CD4-positive, alpha-beta T cell (primary cell): ENCODE measurements around the gene RCOR2. TPM values are rescaled to one million over a fixed set of nuclear protein-coding genes. Genes with fewer than 3 reads are reported as not detected.

ENCODE experiments used
- ATAC-seq: fragments of 200-7000 bp; cut with Tn5 transposase; one replicate; pipeline ENCODE4 v1.10.0; 2022; ENCODE audit warnings: mild to moderate bottlenecking; ENCODE audit not compliant: poor library complexity
- CTCF ChIA-PET: fragments of 350-600 bp; sonication (Branson Sonifier 250); formaldehyde crosslinking; loops from one replicate; lab custom pipeline; 2021; ENCODE audit warnings: antibody characterized with exemption, inconsistent platforms; lab: Charles Lee
- POLR2A ChIA-PET: fragments of 350-600 bp; sonication (Branson Sonifier 250); formaldehyde crosslinking; loops from one replicate; lab custom pipeline; 2021; ENCODE audit warnings: antibody characterized with exemption, inconsistent platforms; lab: Charles Lee
- DNase-seq, 14 experiments: peaks; one replicate each; pipeline ENCODE4 v3.0.0-alpha.2; 2013 to 2020; ENCODE audit warnings: mixed read lengths in 2 of 14
- H3K27ac ChIP-seq, 2 donors: one replicate each; pipeline versions ENCODE4 v1.5.1 to v1.7.0; 2013; ENCODE audit warnings: low read length in 2 of 2, low read depth in 1 of 2, mild to moderate bottlenecking in 1 of 2
- H3K27me3 ChIP-seq, 2 experiments: 1 replicate in 1 of 2; 2 replicates in 1 of 2; pipeline versions ENCODE4 v1.6.1 to v1.7.0; 2013; ENCODE audit warnings: low read length in 2 of 2, control low read depth in 1 of 2, mild to moderate bottlenecking in 1 of 2, moderate library complexity in 1 of 2; ENCODE audit not compliant: insufficient read depth in 2 of 2, control insufficient read depth in 1 of 2
- H3K36me3 ChIP-seq: one replicate; pipeline ENCODE4 v1.6.1; 2013; ENCODE audit warnings: low read length, control low read depth; ENCODE audit not compliant: insufficient read depth
- H3K4me1 ChIP-seq: one replicate; pipeline ENCODE4 v1.6.1; 2013; ENCODE audit warnings: low read length, control low read depth; ENCODE audit not compliant: insufficient read depth
- H3K4me3 ChIP-seq: one replicate; pipeline ENCODE4 v1.5.1; 2013; ENCODE audit warnings: mild to moderate bottlenecking, low read length, moderate library complexity
- H3K9me3 ChIP-seq, 2 experiments: 1 replicate in 1 of 2; 2 replicates in 1 of 2; pipeline versions ENCODE4 v1.6.1 to v1.7.0; 2013; ENCODE audit warnings: low read length in 2 of 2, mild to moderate bottlenecking in 2 of 2, control low read depth in 1 of 2, moderate library complexity in 1 of 2; ENCODE audit not compliant: control insufficient read depth in 1 of 2, insufficient read depth in 1 of 2
- H3K27ac Mint-ChIP-seq: one replicate; pipeline ENCODE4 v1.8.0; 2020; ENCODE audit warnings: mixed read lengths
- H3K27me3 Mint-ChIP-seq: one replicate; pipeline ENCODE4 v1.8.0; 2021; ENCODE audit warnings: mixed read lengths
- H3K36me3 Mint-ChIP-seq: one replicate; pipeline ENCODE4 v1.8.0; 2021; ENCODE audit warnings: low read depth, mixed read lengths
- H3K4me1 Mint-ChIP-seq: one replicate; pipeline ENCODE4 v1.8.0; 2021; ENCODE audit warnings: low read depth, mixed read lengths
- H3K4me3 Mint-ChIP-seq: one replicate; pipeline ENCODE4 v1.8.0; 2020; ENCODE audit warnings: mild to moderate bottlenecking, mixed read lengths
- H3K9me3 Mint-ChIP-seq: one replicate; pipeline ENCODE4 v1.8.0; 2020; ENCODE audit warnings: mixed read lengths
- intact Hi-C, 2 experiments: fragments of 100-400 bp; cut with DNase I in 1 of 2; cut with micrococcal nuclease in 1 of 2; formaldehyde crosslinking; loops; one replicate each; pipeline versions ENCODE4 v1.15.1 to v1.9.0; 2023 to 2025; cut with DNase I, micrococcal nuclease
- total RNA-seq, 174 experiments: library from RNA in 2 of 174; stranded (reverse) in 2 of 174; gene quantifications; one replicate each; pipeline ENCODE4 v1.2.3 and lab custom pipeline; 2021 to 2026
- TF ChIP-seq, protein P1 (sequence below): fragments of 200-600 bp; IDR thresholded peaks from one replicate; pipeline ENCODE4 v1.8.0; 2022; ENCODE audit warnings: antibody characterized with exemption, mild to moderate bottlenecking

The RCOR2 gene
- total RNA-seq, 2 experiments from 2014 or later = not detected

DNA sequence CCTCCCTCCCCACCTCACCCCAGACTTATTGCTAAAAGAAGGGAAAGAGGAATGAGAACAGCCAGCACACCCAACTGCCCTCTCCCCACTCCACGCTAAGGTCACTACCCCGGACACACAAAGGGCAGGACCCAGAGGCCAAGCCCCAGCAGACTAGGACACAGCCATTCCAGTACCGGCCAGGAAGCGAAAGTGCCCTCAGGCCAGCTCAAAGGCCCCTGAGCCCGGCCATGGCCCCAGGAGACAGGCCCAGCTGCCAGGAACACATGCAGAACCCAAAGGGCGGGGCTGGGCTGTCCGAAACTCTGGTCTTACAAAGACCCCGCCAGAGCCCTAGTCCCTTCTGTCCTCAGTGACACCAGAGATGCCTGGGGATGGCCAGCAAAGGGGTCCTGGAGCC is 5.5 kb downstream of the RCOR2 start:
- DNase-seq (no peak), ATAC-seq (no peak)
- peaks cover 19% of the 10 kb centered on the region for H3K4me1 ChIP-seq
- POLR2A ChIA-PET = no interaction called here
- CTCF ChIA-PET = no interaction called here
- TF ChIP-seq, protein P1, sequence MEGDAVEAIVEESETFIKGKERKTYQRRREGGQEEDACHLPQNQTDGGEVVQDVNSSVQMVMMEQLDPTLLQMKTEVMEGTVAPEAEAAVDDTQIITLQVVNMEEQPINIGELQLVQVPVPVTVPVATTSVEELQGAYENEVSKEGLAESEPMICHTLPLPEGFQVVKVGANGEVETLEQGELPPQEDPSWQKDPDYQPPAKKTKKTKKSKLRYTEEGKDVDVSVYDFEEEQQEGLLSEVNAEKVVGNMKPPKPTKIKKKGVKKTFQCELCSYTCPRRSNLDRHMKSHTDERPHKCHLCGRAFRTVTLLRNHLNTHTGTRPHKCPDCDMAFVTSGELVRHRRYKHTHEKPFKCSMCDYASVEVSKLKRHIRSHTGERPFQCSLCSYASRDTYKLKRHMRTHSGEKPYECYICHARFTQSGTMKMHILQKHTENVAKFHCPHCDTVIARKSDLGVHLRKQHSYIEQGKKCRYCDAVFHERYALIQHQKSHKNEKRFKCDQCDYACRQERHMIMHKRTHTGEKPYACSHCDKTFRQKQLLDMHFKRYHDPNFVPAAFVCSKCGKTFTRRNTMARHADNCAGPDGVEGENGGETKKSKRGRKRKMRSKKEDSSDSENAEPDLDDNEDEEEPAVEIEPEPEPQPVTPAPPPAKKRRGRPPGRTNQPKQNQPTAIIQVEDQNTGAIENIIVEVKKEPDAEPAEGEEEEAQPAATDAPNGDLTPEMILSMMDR = no peak
- H3K4me1 Mint-ChIP-seq = peaks cover 4% of the 10 kb centered on the region
- H3K27me3 ChIP-seq = no peaks in the 10 kb centered on the region
- no peak overlapping the region for H3K27ac ChIP-seq
- intact Hi-C loops = no loop called here
- H3K36me3 Mint-ChIP-seq = peaks cover 36% of the 10 kb centered on the region
- H3K36me3 ChIP-seq = peaks cover 35% of the 10 kb centered on the region
- no peaks in the 10 kb centered on the region for H3K9me3 Mint-ChIP-seq
- H3K4me3 ChIP-seq = no peak overlapping the region
- H3K27ac Mint-ChIP-seq = no peak overlapping the region
- no peaks in the 10 kb centered on the region for H3K9me3 ChIP-seq
- no peaks in the 10 kb centered on the region for H3K27me3 Mint-ChIP-seq
- H3K4me3 Mint-ChIP-seq = no peak overlapping the region

DNA sequence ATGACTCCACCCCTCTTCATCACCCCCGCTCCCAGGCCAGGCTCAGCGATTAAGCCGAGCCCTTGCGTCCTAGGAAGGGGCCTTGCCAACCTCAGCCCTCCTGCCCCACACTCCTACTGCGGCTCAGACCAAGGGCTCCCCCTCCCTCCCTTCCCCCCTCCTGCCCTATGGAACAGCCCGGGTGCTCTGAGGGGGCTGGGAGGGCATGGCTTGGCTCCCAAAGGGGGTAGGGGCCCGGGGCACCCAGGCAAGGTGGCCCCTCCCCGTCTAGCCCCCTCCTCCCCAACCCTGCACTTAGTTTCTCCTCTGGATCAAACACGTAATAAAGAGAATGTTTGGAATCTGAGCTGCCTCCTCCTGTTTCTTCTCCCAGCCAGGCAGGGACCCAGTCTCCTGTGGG is 6.3 kb downstream of the RCOR2 start:
- H3K9me3 ChIP-seq = no peaks in the 10 kb centered on the region
- ChIA-PET POLR2A (no interaction called here), CTCF (no interaction called here)
- Mint-ChIP-seq H3K4me1 (no peaks in the 10 kb centered on the region), H3K27me3 (no peaks in the 10 kb centered on the region), H3K36me3 (peaks cover 44% of the 10 kb centered on the region), H3K9me3 (no peaks in the 10 kb centered on the region), H3K27ac (no peak overlapping the region), H3K4me3 (no peak overlapping the region)
- H3K27me3 ChIP-seq = no peaks in the 10 kb centered on the region
- ATAC-seq (no peak), DNase-seq (no peak)
- H3K4me1 ChIP-seq = peaks cover 11% of the 10 kb centered on the region
- TF ChIP-seq, protein P1 = no peak
- intact Hi-C loops = no loop called here
- no peak overlapping the region for H3K4me3 ChIP-seq
- no peak overlapping the region for H3K27ac ChIP-seq
- peaks cover 40% of the 10 kb centered on the region for H3K36me3 ChIP-seq

DNA sequence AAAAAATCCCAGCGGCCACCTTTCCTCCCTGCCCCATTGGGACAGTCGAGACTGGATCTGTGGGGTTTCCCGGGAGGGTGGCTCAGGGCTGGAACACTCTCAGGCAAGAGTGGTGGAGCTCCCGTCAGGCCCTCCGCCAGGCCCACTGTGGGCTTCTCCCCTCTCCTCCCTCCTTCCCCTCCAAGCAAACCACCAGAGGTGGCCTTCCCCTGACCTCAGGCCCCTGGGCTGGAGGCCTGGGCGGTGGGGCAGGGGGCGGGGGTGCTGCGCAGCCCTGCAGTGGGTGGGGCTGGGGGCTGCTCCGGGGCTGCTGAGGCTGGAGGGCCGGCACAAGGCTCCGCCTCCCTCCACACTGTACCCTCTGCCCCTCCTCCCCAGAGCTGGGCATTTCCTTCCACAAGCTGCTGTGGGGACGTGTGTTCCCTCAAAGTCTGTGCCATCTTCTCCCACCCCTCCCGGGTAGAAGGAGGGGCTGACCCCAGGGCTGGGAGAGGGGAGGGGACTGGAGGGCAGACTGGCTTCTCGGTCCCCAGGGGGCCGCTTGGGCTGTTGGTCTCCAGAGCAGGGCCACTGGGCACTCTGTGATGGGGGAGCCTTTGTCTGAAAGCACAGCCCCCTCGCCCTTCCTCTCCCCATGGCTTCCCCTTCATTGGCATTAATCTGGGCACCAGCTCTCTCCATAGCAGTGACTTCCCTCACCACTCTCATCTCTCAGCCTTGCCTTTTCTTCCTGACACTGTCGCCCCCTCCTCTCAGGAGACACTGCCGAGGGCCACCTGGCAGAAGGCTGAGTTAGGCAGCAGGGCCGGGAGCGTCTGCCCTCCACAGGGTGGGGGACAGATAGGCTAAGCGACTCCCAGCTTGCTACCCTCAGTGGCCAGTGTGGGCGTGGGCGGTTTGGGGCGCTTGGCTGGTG is 7.1 kb downstream of the RCOR2 start:
- no peak overlapping the region for H3K4me3 ChIP-seq
- Mint-ChIP-seq H3K36me3 (peaks cover 52% of the 10 kb centered on the region), H3K9me3 (no peaks in the 10 kb centered on the region), H3K27me3 (no peaks in the 10 kb centered on the region), H3K4me3 (no peak overlapping the region), H3K4me1 (no peaks in the 10 kb centered on the region), H3K27ac (no peak overlapping the region)
- ATAC-seq (no peak), DNase-seq (no peak)
- peaks cover 48% of the 10 kb centered on the region for H3K36me3 ChIP-seq
- no peak overlapping the region for H3K27ac ChIP-seq
- TF ChIP-seq, protein P1 = no peak
- intact Hi-C loops = loop anchor here (5.0 to 10.0 kb wide), 3 partner anchors 43 to 242 kb away; partner anchors contain the start of gene ZFTA (in 1 of the 2)
- no peaks in the 10 kb centered on the region for H3K27me3 ChIP-seq
- no peaks in the 10 kb centered on the region for H3K9me3 ChIP-seq
- peaks cover 4% of the 10 kb centered on the region for H3K4me1 ChIP-seq
- ChIA-PET POLR2A (no interaction called here), CTCF (no interaction called here)
